Measurements from ENCODE around the gene SGCB. TPM values are rescaled to one million over a fixed set of nuclear protein-coding genes. Genes with fewer than 3 reads are reported as not detected.

SGCB gene
- polyA plus RNA-seq, 1 experiment, result 47.7 TPM

- Histone ChIP-seq H3K4me3 (ENCODE audit: low read depth, low read length) (no peak overlapping the region), H3K27ac (ENCODE audit: low read depth, low read length) (no peak overlapping the region), H3K27me3 (ENCODE audit: control insufficient read depth, insufficient read depth, low read length) (no peaks in the 10 kb centered on the region), H3K9me3 (ENCODE audit: control insufficient read depth, insufficient read depth, low read length) (no peaks in the 10 kb centered on the region)
- TF ChIP-seq CTCF (IDR thresholded peaks at IDR 0.05; ENCODE audit: low read depth, low read length), result no peak
- CTCF ChIA-PET, result interaction anchor here (0.6 to 1.6 kb wide), 4 partner anchors 12 to 1293 kb away, joined by 3 to 14 read pairs (median 5); no protein-coding TSS in a partner anchor
- no peak for DNase-seq (ENCODE audit: low read depth, low spot score)
- POLR2A ChIA-PET, result interaction anchor here (0.7 kb wide), 1 partner anchor 23 kb away, joined by 3 read pairs; the partner anchor contains the start of gene SGCB
Measured at GRCh38 chr4:52014903-52015302, 23.2 kb downstream of the SGCB start.

GRCh38 chr4:52012651-52013050 is 25.4 kb downstream of the SGCB start:
- Histone ChIP-seq H3K4me3 (ENCODE audit: low read depth, low read length) (no peak overlapping the region), H3K27ac (ENCODE audit: low read depth, low read length) (no peak overlapping the region), H3K27me3 (ENCODE audit: control insufficient read depth, insufficient read depth, low read length) (no peaks in the 10 kb centered on the region), H3K9me3 (ENCODE audit: control insufficient read depth, insufficient read depth, low read length) (no peaks in the 10 kb centered on the region)
- no peak for TF ChIP-seq CTCF (IDR thresholded peaks at IDR 0.05; ENCODE audit: low read depth, low read length)
- POLR2A ChIA-PET, result no interaction called here
- CTCF ChIA-PET, result no interaction called here
- no peak for DNase-seq (ENCODE audit: low read depth, low spot score)

GRCh38 chr4:52010986-52011385 is 27.1 kb downstream of the SGCB start:
- TF ChIP-seq CTCF (IDR thresholded peaks at IDR 0.05; ENCODE audit: low read depth, low read length), result no peak
- CTCF ChIA-PET, result interaction anchor here (1.4 kb wide), 1 partner anchor 115 kb away, joined by 7 read pairs; no protein-coding TSS in a partner anchor

GRCh38 chr4:52006887-52007286 is 31.2 kb downstream of the SGCB start:
- ChIA-PET CTCF (no interaction called here), POLR2A (no interaction called here)
- Histone ChIP-seq H3K9me3 (ENCODE audit: control insufficient read depth, insufficient read depth, low read length) (no peaks in the 10 kb centered on the region), H3K27ac (ENCODE audit: low read depth, low read length) (no peak overlapping the region), H3K4me3 (ENCODE audit: low read depth, low read length) (no peak overlapping the region), H3K27me3 (ENCODE audit: control insufficient read depth, insufficient read depth, low read length) (no peaks in the 10 kb centered on the region)
- DNase-seq (ENCODE audit: low read depth, low spot score), result no peak
- TF ChIP-seq CTCF (IDR thresholded peaks at IDR 0.05; ENCODE audit: low read depth, low read length), result no peak

More at GRCh38 chr4:52010986-52011385, 27.1 kb downstream of the SGCB start:
- Histone ChIP-seq H3K27me3 (ENCODE audit: control insufficient read depth, insufficient read depth, low read length) (no peaks in the 10 kb centered on the region), H3K4me3 (ENCODE audit: low read depth, low read length) (no peak overlapping the region), H3K27ac (ENCODE audit: low read depth, low read length) (no peak overlapping the region), H3K9me3 (ENCODE audit: control insufficient read depth, insufficient read depth, low read length) (no peaks in the 10 kb centered on the region)
- no peak for DNase-seq (ENCODE audit: low read depth, low spot score)
- POLR2A ChIA-PET, result no interaction called here

GRCh38 chr4:52005604-52006273 is 32.4 kb downstream of the SGCB start:
- ChIA-PET CTCF (no interaction called here), POLR2A (no interaction called here)
- H3K9me3 ChIP-seq (ENCODE audit: control insufficient read depth, insufficient read depth, low read length), result no peaks in the 10 kb centered on the region
- H3K27me3 ChIP-seq (ENCODE audit: control insufficient read depth, insufficient read depth, low read length), result no peaks in the 10 kb centered on the region
- H3K4me3 ChIP-seq (ENCODE audit: low read depth, low read length), result no peak overlapping the region
- no peak overlapping the region for H3K27ac ChIP-seq (ENCODE audit: low read depth, low read length)
- DNase-seq (ENCODE audit: low read depth, low spot score), result no peak
- no peak for TF ChIP-seq CTCF (IDR thresholded peaks at IDR 0.05; ENCODE audit: low read depth, low read length)
